Esophagus squamous epithelium (tissue), 5 donors: Measurements from ENCODE around the gene NCKAP5. TPM values are rescaled to one million over a fixed set of nuclear protein-coding genes. Genes with fewer than 3 reads are reported as not detected.

Experiments
- DNase-seq: peaks from one replicate; lab custom pipeline; 2025; lab: John Stamatoyannopoulos, UW
- H3K27ac ChIP-seq, 4 donors: fragments of 200-600 bp; sonication (generic); one replicate each; pipeline ENCODE4 v1.5.1; 2016 to 2019; ENCODE audit warnings: mild to moderate bottlenecking in 1 of 4
- H3K27me3 ChIP-seq, 4 donors: fragments of 200-600 bp; sonication (generic); 1 replicate in 3 of 4; 2 replicates in 1 of 4; pipeline versions ENCODE4 v1.5.1 to v1.6.0; 2017 to 2021; ENCODE audit warnings: antibody characterized with exemption in 1 of 4
- H3K36me3 ChIP-seq, 3 donors: fragments of 200-600 bp; sonication (generic); one replicate each; pipeline ENCODE4 v1.5.1; 2016 to 2019
- H3K4me1 ChIP-seq, 3 donors: fragments of 200-600 bp; sonication (generic); one replicate each; pipeline ENCODE4 v1.5.1; 2017 to 2019
- H3K4me3 ChIP-seq, 4 donors: fragments of 200-600 bp; sonication (generic); 1 replicate in 3 of 4; 2 replicates in 1 of 4; pipeline ENCODE4 v1.5.1; 2016 to 2019; ENCODE audit warnings: mild to moderate bottlenecking in 2 of 4, moderate library complexity in 1 of 4
- H3K9me3 ChIP-seq, 3 donors: fragments of 200-600 bp; sonication (generic); one replicate each; pipeline ENCODE4 v1.5.1; 2016 to 2019
- CTCF ChIP-seq, 6 experiments: fragments of 450-650 bp in 4 of 6; fragments of 200-600 bp in 2 of 6; sonication (generic) in 2 of 6; IDR thresholded peaks; one replicate each; pipeline ENCODE4 v1.5.1; 2016 to 2019; ENCODE audit warnings: antibody characterized with exemption in 6 of 6, mild to moderate bottlenecking in 4 of 6, moderate library complexity in 4 of 6
- POLR2A ChIP-seq, 4 donors: fragments of 450-650 bp; IDR thresholded peaks; one replicate each; pipeline ENCODE4 v1.6.1; 2017; ENCODE audit warnings: antibody characterized with exemption in 4 of 4, mild to moderate bottlenecking in 4 of 4, moderate library complexity in 3 of 4
- WGBS, 2 donors: methylation state at CpG; one replicate each; pipeline ENCODE4 v1.1.5; 2018; 5-methylcytosine and 5-hydroxymethylcytosine counted together
- intact Hi-C: fragments of 100-400 bp; cut with DNase I; formaldehyde crosslinking; loops from one replicate; pipeline ENCODE4 v1.15.0; 2022
- total RNA-seq, 4 donors: library from RNA; depleted of rRNA; stranded (reverse); fragments of >200 nt; gene quantifications; one replicate each; pipeline ENCODE4 v1.1.0, GENCODE V29; 2016
- donor health status: DM: yes; HTN: yes; CAD: no.

The NCKAP5 gene
- total RNA-seq, 4 donors from 2014 or later, result 4.5 to 6.9 (median 5.3) TPM

- no peak for DNase-seq
- peaks cover 0 to 26% (median 0%) of the 10 kb centered on the region in 3 donors for H3K36me3 ChIP-seq
- TF ChIP-seq CTCF (IDR thresholded peaks at IDR 0.05) (no peak), POLR2A (IDR thresholded peaks at IDR 0.05) (no peak)
- H3K4me1 ChIP-seq, result no peaks in the 10 kb centered on the region
- H3K27me3 ChIP-seq, result no peaks in the 10 kb centered on the region
- no peak overlapping the region for H3K4me3 ChIP-seq
- H3K27ac ChIP-seq, result no peak overlapping the region
- intact Hi-C loops, result no loop called here
- WGBS, 2 donors, result 50 to 68% methylated on average over 5 of the region's 5 CpGs
- no peaks in the 10 kb centered on the region for H3K9me3 ChIP-seq
These were observed 787.6 kb downstream of the NCKAP5 start for GRCh38 chr2:132780651-132781050.

- Histone ChIP-seq H3K4me1 (no peaks in the 10 kb centered on the region), H3K9me3 (no peaks in the 10 kb centered on the region), H3K36me3 (peaks cover 0 to 22% (median 0%) of the 10 kb centered on the region in 3 donors), H3K4me3 (no peak overlapping the region), H3K27me3 (no peaks in the 10 kb centered on the region), H3K27ac (no peak overlapping the region)
- intact Hi-C loops, result no loop called here
- no peak for DNase-seq
- TF ChIP-seq CTCF (IDR thresholded peaks at IDR 0.05) (no peak), POLR2A (IDR thresholded peaks at IDR 0.05) (no peak)
- WGBS, 2 donors, result 68 to 82% methylated on average over 1 of the region's 1 CpG
These were observed 789.0 kb downstream of the NCKAP5 start for GRCh38 chr2:132779206-132779721.

- no peaks in the 10 kb centered on the region for H3K4me1 ChIP-seq
- intact Hi-C loops, result no loop called here
- TF ChIP-seq CTCF (IDR thresholded peaks at IDR 0.05) (no peak), POLR2A (IDR thresholded peaks at IDR 0.05) (no peak)
- H3K27me3 ChIP-seq, result no peaks in the 10 kb centered on the region
- DNase-seq, result no peak
- 59 to 79% methylated on average over 2 to 3 of the region's 3 CpGs for WGBS, 2 donors
- peaks cover 0 to 16% (median 0%) of the 10 kb centered on the region in 3 donors for H3K36me3 ChIP-seq
- no peak overlapping the region for H3K4me3 ChIP-seq
- no peak overlapping the region for H3K27ac ChIP-seq
- H3K9me3 ChIP-seq, result no peaks in the 10 kb centered on the region
These were observed 792.0 kb downstream of the NCKAP5 start for GRCh38 chr2:132776287-132776686.

- Histone ChIP-seq H3K4me1 (no peaks in the 10 kb centered on the region), H3K4me3 (no peak overlapping the region), H3K27me3 (no peaks in the 10 kb centered on the region), H3K36me3 (peaks cover 0 to 16% (median 0%) of the 10 kb centered on the region in 3 donors), H3K27ac (no peak overlapping the region), H3K9me3 (no peaks in the 10 kb centered on the region)
- TF ChIP-seq CTCF (IDR thresholded peaks at IDR 0.05) (no peak), POLR2A (IDR thresholded peaks at IDR 0.05) (no peak)
- DNase-seq, result no peak
- 55 to 73% methylated on average over 2 of the region's 2 CpGs for WGBS, 2 donors
- intact Hi-C loops, result no loop called here
These were observed 794.1 kb downstream of the NCKAP5 start for GRCh38 chr2:132774189-132774588.

- no peaks in the 10 kb centered on the region for H3K4me1 ChIP-seq
- peaks cover 0 to 16% (median 0%) of the 10 kb centered on the region in 3 donors for H3K36me3 ChIP-seq
- intact Hi-C loops, result no loop called here
- H3K4me3 ChIP-seq, result no peak overlapping the region
- WGBS, 2 donors, result 78 to 85% methylated on average over 3 of the region's 3 CpGs
- DNase-seq, result no peak
- TF ChIP-seq CTCF (IDR thresholded peaks at IDR 0.05), result no peak
- no peak for TF ChIP-seq POLR2A (IDR thresholded peaks at IDR 0.05)
- H3K27me3 ChIP-seq, result no peaks in the 10 kb centered on the region
- no peak overlapping the region for H3K27ac ChIP-seq
- no peaks in the 10 kb centered on the region for H3K9me3 ChIP-seq
These were observed 794.9 kb downstream of the NCKAP5 start for GRCh38 chr2:132773331-132773730.
